H9 (cell line): ENCODE measurements around the gene CLPSL2. TPM values are rescaled to one million over a fixed set of nuclear protein-coding genes. Genes with fewer than 3 reads are reported as not detected.

Experiments used
- DNase-seq: peaks from one replicate; pipeline ENCODE4 v3.0.0-alpha.2; 2017
- H2AFZ ChIP-seq: one replicate; pipeline ENCODE4 v1.6.1; 2013; ENCODE audit warnings: mild to moderate bottlenecking, low read length, control low read depth, moderate library complexity
- H2AK5ac ChIP-seq: 2 replicates; pipeline ENCODE4 v1.6.1; 2013; ENCODE audit warnings: low read length, control low read depth, mixed read lengths; ENCODE audit not compliant: insufficient read length
- H2BK120ac ChIP-seq: one replicate; pipeline ENCODE4 v1.6.1; 2013; ENCODE audit warnings: low read depth, mild to moderate bottlenecking, low read length, control low read depth, inconsistent platforms; ENCODE audit not compliant: poor library complexity, severe bottlenecking
- H2BK12ac ChIP-seq: 2 replicates; pipeline ENCODE4 v1.6.1; 2013; ENCODE audit warnings: low read length, control low read depth, mixed read lengths, low read depth; ENCODE audit not compliant: insufficient read length
- H2BK15ac ChIP-seq: 2 replicates; pipeline ENCODE4 v1.6.1; 2013; ENCODE audit warnings: low read depth, low read length, control low read depth
- H2BK20ac ChIP-seq: one replicate; pipeline ENCODE4 v1.6.1; 2013; ENCODE audit warnings: low read depth, mild to moderate bottlenecking, low read length, control low read depth, inconsistent platforms; ENCODE audit not compliant: poor library complexity, severe bottlenecking
- H2BK5ac ChIP-seq: 2 replicates; pipeline ENCODE4 v1.6.1; 2013; ENCODE audit warnings: low read length, control low read depth, mixed read lengths; ENCODE audit not compliant: insufficient read length
- H3K14ac ChIP-seq: 2 replicates; pipeline ENCODE4 v1.6.1; 2013; ENCODE audit warnings: low read length, control low read depth; ENCODE audit not compliant: insufficient read depth
- H3K18ac ChIP-seq: 2 replicates; pipeline ENCODE4 v1.6.1; 2013; ENCODE audit warnings: low read depth, mild to moderate bottlenecking, mixed read lengths, low read length, control low read depth; ENCODE audit not compliant: insufficient read length
- H3K23ac ChIP-seq: 2 replicates; pipeline ENCODE4 v1.6.1; 2013; ENCODE audit warnings: low read length, control low read depth, mixed read lengths, low read depth; ENCODE audit not compliant: insufficient read length
- H3K23me2 ChIP-seq: 2 replicates; pipeline ENCODE4 v1.6.1; 2013; ENCODE audit warnings: low read depth, mild to moderate bottlenecking, mixed read lengths, low read length, control low read depth; ENCODE audit not compliant: insufficient read length, poor library complexity, severe bottlenecking
- H3K27ac ChIP-seq: 2 replicates; pipeline ENCODE4 v1.5.1; 2013; ENCODE audit warnings: low read length, control low read depth, mixed read lengths, low read depth; ENCODE audit not compliant: insufficient read length
- H3K27me3 ChIP-seq: 2 replicates; pipeline ENCODE4 v1.6.1; 2013; ENCODE audit warnings: low read length, control low read depth, inconsistent platforms; ENCODE audit not compliant: insufficient read depth
- H3K4ac ChIP-seq: 2 replicates; pipeline ENCODE4 v1.6.1; 2013; ENCODE audit warnings: low read depth, mild to moderate bottlenecking, control low read depth, inconsistent platforms, low read length, moderate library complexity
- H3K4me1 ChIP-seq: 2 replicates; pipeline ENCODE4 v1.6.1; 2013; ENCODE audit warnings: low read length, control low read depth, inconsistent platforms; ENCODE audit not compliant: insufficient read depth
- H3K4me2 ChIP-seq: 2 replicates; pipeline ENCODE4 v1.6.1; 2013; ENCODE audit warnings: low read length, control low read depth, mixed read lengths; ENCODE audit not compliant: insufficient read length, insufficient read depth
- H3K56ac ChIP-seq: 2 replicates; pipeline ENCODE4 v1.6.1; 2013; ENCODE audit warnings: low read depth, mild to moderate bottlenecking, mixed read lengths, low read length, control low read depth; ENCODE audit not compliant: insufficient read length
- H3K79me1 ChIP-seq: 2 replicates; pipeline ENCODE4 v1.6.1; 2013; ENCODE audit warnings: low read depth, mild to moderate bottlenecking, moderate library complexity, low read length, control low read depth, inconsistent platforms; ENCODE audit not compliant: insufficient read depth, poor library complexity, severe bottlenecking
- H3K79me2 ChIP-seq: 2 replicates; pipeline ENCODE4 v1.6.1; 2013; ENCODE audit warnings: low read length, control low read depth, inconsistent platforms; ENCODE audit not compliant: insufficient read depth
- H3K9ac ChIP-seq: 2 replicates; pipeline ENCODE4 v1.6.1; 2013; ENCODE audit warnings: low read length, control low read depth, mixed read lengths; ENCODE audit not compliant: insufficient read length; ENCODE audit errors: extremely low read depth
- H3K9me3 ChIP-seq: one replicate; pipeline ENCODE4 v1.6.1; 2013; ENCODE audit warnings: low read depth, low read length, inconsistent platforms; ENCODE audit not compliant: control insufficient read depth
- H3T11ph ChIP-seq: one replicate; pipeline ENCODE4 v1.6.1; 2013; ENCODE audit warnings: mild to moderate bottlenecking, low read length, control low read depth, inconsistent platforms
- H4K20me1 ChIP-seq: one replicate; pipeline ENCODE4 v1.6.1; 2013; ENCODE audit not compliant: control insufficient read depth, insufficient read length, insufficient read depth
- H4K5ac ChIP-seq: 2 replicates; pipeline ENCODE4 v1.6.1; 2013; ENCODE audit warnings: low read depth, mild to moderate bottlenecking, mixed read lengths, low read length, control low read depth; ENCODE audit not compliant: insufficient read length
- H4K8ac ChIP-seq: replicated peaks from 2 replicates; pipeline ENCODE4 v1.6.1; 2013; ENCODE audit warnings: low read length, control low read depth, mixed read lengths, low read depth; ENCODE audit not compliant: insufficient read length
- H4K91ac ChIP-seq: 2 replicates; pipeline ENCODE4 v1.6.1; 2013; ENCODE audit warnings: low read depth, mild to moderate bottlenecking, moderate library complexity, mixed read lengths, low read length, control low read depth; ENCODE audit not compliant: insufficient read length
- H3K27ac Mint-ChIP-seq, 3 experiments: 2 replicates in 2 of 3; 3 replicates in 1 of 3; pipeline ENCODE4 v1.8.0; 2020 to 2021; ENCODE audit warnings: mixed read lengths in 3 of 3, mild to moderate bottlenecking in 1 of 3, moderate library complexity in 1 of 3
- H3K27me3 Mint-ChIP-seq: 2 replicates; pipeline ENCODE4 v1.8.0; 2021; ENCODE audit warnings: low read depth, mild to moderate bottlenecking, moderate library complexity, mixed read lengths
- H3K36me3 Mint-ChIP-seq, 3 experiments: 2 replicates in 2 of 3; 3 replicates in 1 of 3; pipeline ENCODE4 v1.8.0; 2020 to 2021; ENCODE audit warnings: low read depth in 3 of 3, mixed read lengths in 3 of 3; ENCODE audit not compliant: insufficient read depth in 1 of 3
- H3K4me1 Mint-ChIP-seq, 2 experiments: 2 replicates each; pipeline ENCODE4 v1.8.0; 2020; ENCODE audit warnings: mixed read lengths in 2 of 2
- H3K4me3 Mint-ChIP-seq, 2 experiments: 2 replicates in 1 of 2; 3 replicates in 1 of 2; pipeline ENCODE4 v1.8.0; 2020 to 2021; ENCODE audit warnings: mild to moderate bottlenecking in 2 of 2, mixed read lengths in 2 of 2, moderate library complexity in 1 of 2
- H3K9me3 Mint-ChIP-seq, 2 experiments: 2 replicates in 1 of 2; 3 replicates in 1 of 2; pipeline ENCODE4 v1.8.0; 2020; ENCODE audit warnings: mild to moderate bottlenecking in 2 of 2, mixed read lengths in 2 of 2, moderate library complexity in 1 of 2
- CTCF ChIP-seq: fragments of 200-600 bp; sonication (generic); conservative IDR thresholded peaks from 3 replicates; pipeline ENCODE4 v1.8.0; 2021; ENCODE audit warnings: antibody characterized with exemption, mild to moderate bottlenecking
- WGBS: extraction: QIAGEN DNeasy Blood & Tissue Kit; methylation state at CpG from one replicate; pipeline ENCODE4 v1.1.7; 2013; ENCODE audit warnings: missing lambda C conversion rate, low lambda C conversion rate, mixed read lengths; ENCODE audit not compliant: insufficient read length; ENCODE audit errors: extremely low coverage; 5-methylcytosine and 5-hydroxymethylcytosine counted together
- total RNA-seq: library from RNA; stranded (reverse); gene quantifications from 2 replicates; pipeline ENCODE4 v1.2.1, GENCODE V29; 2021

Gene CLPSL2
- total RNA-seq, 1 experiment from 2014 or later: 4.4 TPM

GRCh38 chr6:35727231-35727934 lies 49.0 kb upstream of the CLPSL2 start:
- H3K4me1 Mint-ChIP-seq: peaks cover 47 to 50% of the 10 kb centered on the region in 2 experiments
- H3K14ac ChIP-seq: peak overlapping the region; percentile 59

More at GRCh38 chr6:35727231-35727934, 49.0 kb upstream of the CLPSL2 start:
- H3K79me2 ChIP-seq: no peaks in the 10 kb centered on the region
- H2AK5ac ChIP-seq: no peak overlapping the region
- Mint-ChIP-seq H3K27ac (peak overlapping the region; percentile 38 to 83 (median 70); a peak in 3 of 7 replicates), H3K4me3 (peak overlapping the region; percentile 71 to 78), H3K36me3 (no peaks in the 10 kb centered on the region; a peak in 1 of 7 replicates), H3K9me3 (no peaks in the 10 kb centered on the region), H3K27me3 (peaks cover 32% of the 10 kb centered on the region)
- H2BK15ac ChIP-seq: no peak overlapping the region
- WGBS: no CpG with 5 or more reads among the region's 29 CpGs
- H3K9me3 ChIP-seq: no peaks in the 10 kb centered on the region
- H2BK120ac ChIP-seq: no peak overlapping the region
- no peaks in the 10 kb centered on the region for H3K79me1 ChIP-seq
- H3K27ac ChIP-seq: no peak overlapping the region
- TF ChIP-seq CTCF: no peak
- DNase-seq: peak; percentile 77
- no peak overlapping the region for H4K91ac ChIP-seq
- peaks cover 16% of the 10 kb centered on the region; the same call in 1 of the 2 replicates for H3K4me1 ChIP-seq
- no peak overlapping the region for H2BK20ac ChIP-seq
- no peak overlapping the region for H3K4ac ChIP-seq
- peak overlapping the region; percentile 79 for H3K4me2 ChIP-seq
- peaks cover 2% of the 10 kb centered on the region; the same call in 1 of the 2 replicates for H3K27me3 ChIP-seq
- no peak overlapping the region for H3K56ac ChIP-seq
- peak overlapping the region; percentile 41 for H3K9ac ChIP-seq
- no peak overlapping the region for H2BK5ac ChIP-seq
- H3K23ac ChIP-seq: no peak overlapping the region
- H3T11ph ChIP-seq: no peak overlapping the region
- no peak overlapping the region for H4K8ac ChIP-seq
- no peak overlapping the region for H2AFZ ChIP-seq
- H3K18ac ChIP-seq: peak overlapping the region; percentile 79
- H4K5ac ChIP-seq: peak overlapping the region; percentile 5
- H2BK12ac ChIP-seq: no peak overlapping the region
- peaks cover 11% of the 10 kb centered on the region for H3K23me2 ChIP-seq
- no peaks in the 10 kb centered on the region for H4K20me1 ChIP-seq
